Measurements from ENCODE around the gene WDR13. TPM values are rescaled to one million over a fixed set of nuclear protein-coding genes. Genes with fewer than 3 reads are reported as not detected.

WDR13 gene
- total RNA-seq, 4 donors from 2014 or later = 64.8 to 147 (median 111) TPM

GRCh38 chrX:48617542-48618340, 20.4 kb downstream of the WDR13 start:
- TF ChIP-seq CTCF (IDR thresholded peaks at IDR 0.05) (no peak), POLR2A (IDR thresholded peaks at IDR 0.05) (no peak)
- H3K36me3 ChIP-seq = no peaks in the 10 kb centered on the region
- H3K27me3 ChIP-seq = no peaks in the 10 kb centered on the region
- H3K4me3 ChIP-seq = no peak overlapping the region
- H3K4me1 ChIP-seq = no peaks in the 10 kb centered on the region
- no peak for DNase-seq
- H3K9me3 ChIP-seq = no peaks in the 10 kb centered on the region
- intact Hi-C loops (cut with DNase I; ENCODE audit: low total_unique reads) = no loop called here
- no peak overlapping the region for H3K27ac ChIP-seq

- no peak overlapping the region for H3K27ac ChIP-seq
- no peaks in the 10 kb centered on the region for H3K9me3 ChIP-seq
- no peaks in the 10 kb centered on the region for H3K36me3 ChIP-seq
- TF ChIP-seq POLR2A (IDR thresholded peaks at IDR 0.05) (no peak), CTCF (IDR thresholded peaks at IDR 0.05) (no peak)
- no peaks in the 10 kb centered on the region for H3K4me1 ChIP-seq
- DNase-seq = no peak
- intact Hi-C loops (cut with DNase I; ENCODE audit: low total_unique reads) = no loop called here
- no peaks in the 10 kb centered on the region for H3K27me3 ChIP-seq
- no peak overlapping the region for H3K4me3 ChIP-seq
Observed at GRCh38 chrX:48626401-48627298, 29.4 kb downstream of the WDR13 start.

- no peaks in the 10 kb centered on the region for H3K36me3 ChIP-seq
- intact Hi-C loops (cut with DNase I; ENCODE audit: low total_unique reads) = no loop called here
- no peak for TF ChIP-seq POLR2A (IDR thresholded peaks at IDR 0.05)
- peak; percentile 42 to 74 (median 60) for TF ChIP-seq CTCF (IDR thresholded peaks at IDR 0.05)
- H3K27ac ChIP-seq = peak overlapping the region in 1 of 2 donors; percentile 44
- DNase-seq = peak; percentile 83 to 90
- H3K4me1 ChIP-seq = no peaks in the 10 kb centered on the region
- H3K4me3 ChIP-seq = no peak overlapping the region
- no peaks in the 10 kb centered on the region for H3K27me3 ChIP-seq
- no peaks in the 10 kb centered on the region for H3K9me3 ChIP-seq
Observed at GRCh38 chrX:48631376-48632090, 34.2 kb downstream of the WDR13 start.

GRCh38 chrX:48632207-48632606, 34.9 kb downstream of the WDR13 start:
- Histone ChIP-seq H3K9me3 (no peaks in the 10 kb centered on the region), H3K4me1 (no peaks in the 10 kb centered on the region), H3K4me3 (no peak overlapping the region), H3K36me3 (no peaks in the 10 kb centered on the region), H3K27ac (no peak overlapping the region), H3K27me3 (no peaks in the 10 kb centered on the region)
- intact Hi-C loops (cut with DNase I; ENCODE audit: low total_unique reads) = no loop called here
- no peak for DNase-seq
- TF ChIP-seq POLR2A (IDR thresholded peaks at IDR 0.05) (no peak), CTCF (IDR thresholded peaks at IDR 0.05) (no peak)

Measured in uterus (tissue), 4 donors.